IMR-90 (cell line): Measurements from ENCODE around the gene MTR.

Experiments
- BHLHE40 ChIP-seq: fragments of 150-350 bp; IDR thresholded peaks from 2 replicates; pipeline ENCODE4 v1.6.1; 2016; ENCODE audit warnings: mild to moderate bottlenecking, low read depth, low read length
- MAFK ChIP-seq: IDR thresholded peaks from 2 replicates; pipeline ENCODE4 v1.6.1; 2012; ENCODE audit warnings: low read depth, low read length, improper control_type of control experiment
- MAZ ChIP-seq: IDR thresholded peaks from 2 replicates; pipeline ENCODE4 v1.6.1; 2012; ENCODE audit warnings: low read depth, mild to moderate bottlenecking, low read length, improper control_type of control experiment, moderate library complexity, borderline replicate concordance
- MXI1 ChIP-seq: IDR thresholded peaks from 2 replicates; pipeline ENCODE4 v1.6.1; 2012; ENCODE audit warnings: low read depth, mild to moderate bottlenecking, low read length, moderate library complexity, borderline replicate concordance
- POLR2A ChIP-seq: IDR thresholded peaks from 2 replicates; pipeline ENCODE4 v1.6.1; 2012; ENCODE audit warnings: mild to moderate bottlenecking, low read depth, low read length
- RAD21 ChIP-seq: IDR thresholded peaks from 2 replicates; pipeline ENCODE4 v1.6.1; 2012; ENCODE audit warnings: low read length, improper control_type of control experiment
- RFX5 ChIP-seq: IDR thresholded peaks from 2 replicates; pipeline ENCODE4 v1.8.0; 2012; ENCODE audit warnings: low read depth, mild to moderate bottlenecking, low read length, moderate library complexity
- TF ChIP-seq, protein P1 (sequence below): fragments of 150-350 bp; IDR thresholded peaks from 2 replicates; pipeline ENCODE4 v1.6.1; 2017; ENCODE audit warnings: mild to moderate bottlenecking, antibody characterized with exemption, low read length, low read depth
- TF ChIP-seq, protein P2 (sequence below): conservative IDR thresholded peaks from 2 replicates; pipeline ENCODE4 v1.5.1; 2012; ENCODE audit warnings: mild to moderate bottlenecking, low read depth, low read length, improper control_type of control experiment

DNA sequence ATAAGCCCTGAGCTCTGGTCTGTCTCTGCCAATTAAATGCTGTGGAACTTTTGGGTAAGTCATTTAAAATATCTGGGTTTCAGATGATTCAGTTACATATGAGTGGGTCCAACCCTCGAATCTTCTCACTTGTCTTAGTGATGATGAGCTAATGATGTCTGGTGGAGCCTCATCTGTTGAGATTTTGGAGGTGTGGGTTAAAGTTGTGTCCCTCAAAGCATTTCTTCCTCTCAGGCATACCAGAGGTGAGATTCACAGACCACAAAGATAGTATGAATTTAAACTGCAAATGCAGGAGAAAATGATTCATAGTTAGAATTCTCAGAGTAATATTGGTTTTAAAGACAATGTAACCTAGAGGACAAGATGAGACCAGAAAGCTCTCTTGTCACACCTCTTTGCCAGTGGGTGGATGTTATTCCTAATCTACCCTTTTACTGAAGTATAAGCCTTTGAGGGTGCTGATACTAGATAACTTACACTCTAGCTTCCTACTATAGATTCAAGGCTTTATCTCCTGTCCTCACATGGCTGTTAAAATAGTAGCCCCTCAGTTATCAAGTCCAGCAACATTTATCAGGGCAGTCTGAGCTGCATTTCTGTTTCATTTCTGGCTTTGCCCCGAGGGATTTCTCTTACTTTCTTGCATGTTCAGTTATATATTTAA, 118.4 kb downstream of the MTR start:
- TF ChIP-seq, protein P1, sequence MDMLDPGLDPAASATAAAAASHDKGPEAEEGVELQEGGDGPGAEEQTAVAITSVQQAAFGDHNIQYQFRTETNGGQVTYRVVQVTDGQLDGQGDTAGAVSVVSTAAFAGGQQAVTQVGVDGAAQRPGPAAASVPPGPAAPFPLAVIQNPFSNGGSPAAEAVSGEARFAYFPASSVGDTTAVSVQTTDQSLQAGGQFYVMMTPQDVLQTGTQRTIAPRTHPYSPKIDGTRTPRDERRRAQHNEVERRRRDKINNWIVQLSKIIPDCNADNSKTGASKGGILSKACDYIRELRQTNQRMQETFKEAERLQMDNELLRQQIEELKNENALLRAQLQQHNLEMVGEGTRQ, result no peak
- no peak for TF ChIP-seq POLR2A
- no peak for TF ChIP-seq MAFK
- no peak for TF ChIP-seq MAZ
- TF ChIP-seq, protein P2, sequence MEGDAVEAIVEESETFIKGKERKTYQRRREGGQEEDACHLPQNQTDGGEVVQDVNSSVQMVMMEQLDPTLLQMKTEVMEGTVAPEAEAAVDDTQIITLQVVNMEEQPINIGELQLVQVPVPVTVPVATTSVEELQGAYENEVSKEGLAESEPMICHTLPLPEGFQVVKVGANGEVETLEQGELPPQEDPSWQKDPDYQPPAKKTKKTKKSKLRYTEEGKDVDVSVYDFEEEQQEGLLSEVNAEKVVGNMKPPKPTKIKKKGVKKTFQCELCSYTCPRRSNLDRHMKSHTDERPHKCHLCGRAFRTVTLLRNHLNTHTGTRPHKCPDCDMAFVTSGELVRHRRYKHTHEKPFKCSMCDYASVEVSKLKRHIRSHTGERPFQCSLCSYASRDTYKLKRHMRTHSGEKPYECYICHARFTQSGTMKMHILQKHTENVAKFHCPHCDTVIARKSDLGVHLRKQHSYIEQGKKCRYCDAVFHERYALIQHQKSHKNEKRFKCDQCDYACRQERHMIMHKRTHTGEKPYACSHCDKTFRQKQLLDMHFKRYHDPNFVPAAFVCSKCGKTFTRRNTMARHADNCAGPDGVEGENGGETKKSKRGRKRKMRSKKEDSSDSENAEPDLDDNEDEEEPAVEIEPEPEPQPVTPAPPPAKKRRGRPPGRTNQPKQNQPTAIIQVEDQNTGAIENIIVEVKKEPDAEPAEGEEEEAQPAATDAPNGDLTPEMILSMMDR, result no peak
- TF ChIP-seq MXI1, result no peak
- TF ChIP-seq RFX5, result no peak
- no peak for TF ChIP-seq BHLHE40
- TF ChIP-seq RAD21, result no peak
